GM12878 (cell line): ENCODE data around the gene TMEM263. TPM values are rescaled to one million over a fixed set of nuclear protein-coding genes. Genes with fewer than 3 reads are reported as not detected.

Experiments used
- ATAC-seq: fragments of 200-7000 bp; cut with Tn5 transposase; 3 replicates; pipeline ENCODE4 v1.9.1; 2020; ENCODE audit warnings: mild to moderate bottlenecking, moderate library complexity
- BruUV-seq: library from RNA; stranded (reverse); fragments of 400-500 nt; replicated peaks from 2 replicates; lab custom pipeline; 2021; lab: Mats Ljungman, UMichigan
- CTCF ChIA-PET: fragments of 300-600 bp; sonication (Branson Sonifier 250); formaldehyde crosslinking; extraction: SDS; loops from one replicate; lab custom pipeline; 2021; ENCODE audit warnings: inconsistent platforms; lab: Yijun Ruan, JAX
- POLR2A ChIA-PET: fragments of 350-600 bp; formaldehyde crosslinking; extraction: SDS; loops from one replicate; lab custom pipeline; 2021; ENCODE audit warnings: inconsistent platforms; lab: Charles Lee
- RAD21 ChIA-PET: fragments of 300-600 bp; sonication (Branson Sonifier 250); formaldehyde crosslinking; loops from one replicate; lab custom pipeline; 2023; ENCODE audit warnings: antibody characterized with exemption; ENCODE audit not compliant: unreplicated experiment; lab: Charles Lee
- SMC1A ChIA-PET: fragments of 300-600 bp; sonication (Branson Sonifier 250); formaldehyde crosslinking; loops from one replicate; lab custom pipeline; 2023; ENCODE audit not compliant: unreplicated experiment, uncharacterized antibody; lab: Charles Lee
- DNase-seq: peaks from one replicate; pipeline ENCODE4 v3.0.0-alpha.2; 2011; ENCODE audit warnings: low read depth, low spot score
- FAIRE-seq: peaks from 3 replicates; lab custom pipeline; 2011; peaks lifted over from hg19 to GRCh38; lab: Jason Lieb, UNC
- H2AFZ ChIP-seq: 2 replicates; pipeline ENCODE4 v1.6.0; 2011; ENCODE audit warnings: low read depth, low read length, control low read depth; ENCODE audit not compliant: control insufficient read depth
- H3K27ac ChIP-seq: 2 replicates; pipeline ENCODE4 v1.5.1; 2011; ENCODE audit warnings: control low read depth; ENCODE audit not compliant: control insufficient read depth, insufficient read depth
- H3K27me3 ChIP-seq, 2 experiments: replicated peaks in 1 of 2; 2 replicates each; pipeline versions ENCODE4 v1.6.0 to v1.6.1; 2011; ENCODE audit warnings: low read length in 1 of 2; ENCODE audit not compliant: control insufficient read depth in 2 of 2, insufficient read depth in 2 of 2
- H3K36me3 ChIP-seq, 2 experiments: 2 replicates each; pipeline ENCODE4 v1.5.1; 2011; ENCODE audit warnings: low read length in 1 of 2; ENCODE audit not compliant: control insufficient read depth in 2 of 2, insufficient read depth in 2 of 2
- H3K4me1 ChIP-seq: 2 replicates; pipeline ENCODE4 v1.6.1; 2011; ENCODE audit warnings: mild to moderate bottlenecking, low read length, moderate library complexity, mixed read lengths; ENCODE audit not compliant: control insufficient read depth, insufficient read depth
- H3K4me2 ChIP-seq: 2 replicates; pipeline ENCODE4 v1.6.0; 2011; ENCODE audit warnings: control low read depth; ENCODE audit not compliant: control insufficient read depth, insufficient read depth
- H3K4me3 ChIP-seq: fragments of 200-600 bp; sonication (generic); 2 replicates; pipeline ENCODE4 v1.5.1; 2016
- H3K79me2 ChIP-seq: 2 replicates; pipeline ENCODE4 v1.6.0; 2011; ENCODE audit warnings: low read length; ENCODE audit not compliant: control insufficient read depth, insufficient read depth
- H3K9ac ChIP-seq: 2 replicates; pipeline ENCODE4 v1.8.0; 2011; ENCODE audit warnings: low read length, control low read depth, mixed read lengths; ENCODE audit not compliant: control insufficient read depth, insufficient read depth
- H3K9me3 ChIP-seq: replicated peaks from 3 replicates; pipeline ENCODE4 v1.5.1; 2011; ENCODE audit warnings: mild to moderate bottlenecking, low read length; ENCODE audit not compliant: control insufficient read depth, insufficient read depth
- H4K20me1 ChIP-seq: 2 replicates; pipeline ENCODE4 v1.6.0; 2011; ENCODE audit not compliant: control insufficient read depth, insufficient read depth
- ATF7 ChIP-seq: fragments of 450-650 bp; IDR thresholded peaks from 2 replicates; pipeline ENCODE4 v1.6.1; 2016; ENCODE audit warnings: low read depth, mild to moderate bottlenecking
- BCLAF1 ChIP-seq: fragments of 450-650 bp; IDR thresholded peaks from 2 replicates; pipeline ENCODE4 v1.6.1; 2017; ENCODE audit warnings: antibody characterized with exemption, mild to moderate bottlenecking, moderate library complexity
- BHLHE40 ChIP-seq, 2 experiments: fragments of 450-650 bp in 1 of 2; IDR thresholded peaks; 2 replicates each; pipeline ENCODE4 v1.6.1; 2011 to 2017; ENCODE audit warnings: low read depth in 2 of 2, borderline replicate concordance in 1 of 2, improper control_type of control experiment in 1 of 2, low read length in 1 of 2, mild to moderate bottlenecking in 1 of 2
- BMI1 ChIP-seq: fragments of 450-650 bp; IDR thresholded peaks from 2 replicates; pipeline ENCODE4 v1.6.1; 2016; ENCODE audit warnings: mild to moderate bottlenecking, moderate library complexity, borderline replicate concordance
- EGR1 ChIP-seq, 2 experiments: IDR thresholded peaks; 1 replicate in 1 of 2; 2 replicates in 1 of 2; pipeline ENCODE4 v1.6.1; 2011 to 2012; ENCODE audit warnings: low read depth in 2 of 2, low read length in 2 of 2, borderline replicate concordance in 1 of 2, mild to moderate bottlenecking in 1 of 2, moderate library complexity in 1 of 2
- ELK1 ChIP-seq: IDR thresholded peaks from 2 replicates; pipeline ENCODE4 v1.6.1; 2012; ENCODE audit warnings: low read depth, low read length, improper control_type of control experiment
- HCFC1 ChIP-seq: fragments of 150-350 bp; IDR thresholded peaks from 2 replicates; pipeline ENCODE4 v1.6.1; 2014; ENCODE audit warnings: low read length
- HDAC6 ChIP-seq: fragments of 200-600 bp; sonication (generic); IDR thresholded peaks from one replicate; pipeline ENCODE4 v1.8.0; 2017; ENCODE audit warnings: antibody characterized with exemption; ENCODE audit not compliant: unreplicated experiment
- HDGF ChIP-seq: fragments of 450-650 bp; IDR thresholded peaks from 2 replicates; pipeline ENCODE4 v1.6.1; 2016; ENCODE audit warnings: antibody characterized with exemption
- KDM1A ChIP-seq: fragments of 200-600 bp; sonication (generic); IDR thresholded peaks from 2 replicates; pipeline ENCODE4 v1.6.1; 2016; ENCODE audit warnings: borderline replicate concordance
- MTA2 ChIP-seq: fragments of 450-650 bp; IDR thresholded peaks from 2 replicates; pipeline ENCODE4 v1.6.1; 2016; ENCODE audit warnings: low read depth, mild to moderate bottlenecking, moderate library complexity
- NR2F1 ChIP-seq: fragments of 450-650 bp; conservative IDR thresholded peaks from 2 replicates; pipeline ENCODE4 v1.6.1; 2017; ENCODE audit warnings: mild to moderate bottlenecking
- RFX5 ChIP-seq: IDR thresholded peaks from 2 replicates; pipeline ENCODE4 v1.6.1; 2011; ENCODE audit warnings: low read depth, low read length, improper control_type of control experiment
- SIN3A ChIP-seq: IDR thresholded peaks from 2 replicates; pipeline ENCODE4 v1.6.1; 2012; ENCODE audit warnings: low read depth, low read length, improper control_type of control experiment
- SMAD1 ChIP-seq: fragments of 450-650 bp; IDR thresholded peaks from 2 replicates; pipeline ENCODE4 v1.6.1; 2018; ENCODE audit warnings: mild to moderate bottlenecking, low read depth; ENCODE audit not compliant: partially characterized antibody
- TAF1 ChIP-seq: IDR thresholded peaks from 2 replicates; pipeline ENCODE4 v1.6.1; 2011; ENCODE audit warnings: mild to moderate bottlenecking, low read depth, low read length, borderline replicate concordance
- WGBS: methylation state at CpG from one replicate; pipeline ENCODE4 v1.1.6; 2016; ENCODE audit warnings: low lambda C conversion rate; ENCODE audit not compliant: insufficient replicate concordance, insufficient coverage; ENCODE audit errors: missing lambda C conversion rate; 5-methylcytosine and 5-hydroxymethylcytosine counted together
- in situ Hi-C: fragments of 300-500 bp; cut with MboI; formaldehyde crosslinking; loops from 9 replicates; pipeline ENCODE4 v1.14.3; 2018; ENCODE audit warnings: mixed read lengths
- intact Hi-C: fragments of 100-400 bp; cut with micrococcal nuclease; formaldehyde crosslinking; loops from one replicate; pipeline ENCODE4 v1.14.2; 2022; ENCODE audit not compliant: unreplicated experiment
- polyA plus RNA-seq, 11 experiments: library from polyadenylated mRNA; depleted of rRNA in 4 of 11; unstranded in 6 of 11; stranded (reverse) in 5 of 11; fragments of >200 nt; fragmentation: Nextera tagmentation in 4 of 11; fragmentation: Illumina TruSeq in 1 of 11; extraction: Ambion mirVana in 4 of 11; extraction: Trizol in 1 of 11; gene quantifications; 1 replicate in 1 of 11; 2 replicates in 10 of 11; pipeline versions ENCODE4 v1.2.1 to v1.2.3, GENCODE V29; 2011 to 2016; ENCODE audit warnings: inconsistent platforms in 2 of 11, missing spikeins in 2 of 11, low read depth in 1 of 11
- total RNA-seq, 4 experiments: library from RNA; depleted of rRNA in 3 of 4; stranded (reverse); fragments of >200 nt in 3 of 4; fragmentation: Illumina TruSeq in 1 of 4; extraction: Trizol in 1 of 4; gene quantifications; 2 replicates each; pipeline versions ENCODE4 v1.2.1 to v1.2.3, GENCODE V29; 2013 to 2021

TMEM263 gene
- total and polyA plus RNA-seq, 10 of the 15 experiments (the other 5 are each of a cell fraction or from before 2014, with no cell fraction given), result 15.4 to 41.3 (median 27.6) TPM

GRCh38 chr12:106994579-106995220 lies 39.0 kb downstream of the TMEM263 start:
- Histone ChIP-seq H4K20me1 (no peaks in the 10 kb centered on the region), H3K9me3 (no peaks in the 10 kb centered on the region), H3K27ac (no peak overlapping the region), H3K9ac (no peak overlapping the region), H3K27me3 (no peaks in the 10 kb centered on the region), H3K4me3 (no peak overlapping the region), H3K4me2 (no peak overlapping the region), H2AFZ (no peak overlapping the region), H3K4me1 (no peaks in the 10 kb centered on the region), H3K36me3 (no peaks in the 10 kb centered on the region; a peak in 1 of 4 replicates), H3K79me2 (no peaks in the 10 kb centered on the region)
- ChIA-PET RAD21 (no interaction called here), POLR2A (no interaction called here), CTCF (interaction anchor here (1.0 kb wide), 1 partner anchor 34 kb away, joined by 3 read pairs; no protein-coding TSS in a partner anchor), SMC1A (interaction anchor here (0.8 to 1.2 kb wide), 3 partner anchors 10 to 37 kb away, joined by 3 read pairs; no protein-coding TSS in a partner anchor)
- 66% methylated on average over 2 of the region's 2 CpGs for WGBS
- intact Hi-C loops (no loop called here), in situ Hi-C loops (no loop called here)
- TF ChIP-seq BHLHE40 (IDR thresholded peaks at IDR 0.05; ENCODE audit: borderline replicate concordance in 1 of 2, low read depth in 2 of 2, low read length in 1 of 2), result no peak
- TF ChIP-seq SIN3A, result no peak
- no peak for TF ChIP-seq MTA2
- TF ChIP-seq BCLAF1, result no peak
- TF ChIP-seq HDAC6, result no peak
- TF ChIP-seq HDGF, result no peak
- no peak for TF ChIP-seq BMI1
- no peak for TF ChIP-seq HCFC1
- TF ChIP-seq KDM1A, result no peak
- TF ChIP-seq ATF7, result no peak
- TF ChIP-seq ELK1, result no peak
- no peak for TF ChIP-seq EGR1 (IDR thresholded peaks at IDR 0.05; ENCODE audit: borderline replicate concordance in 1 of 2, low read depth in 2 of 2, low read length in 2 of 2)
- no peak for TF ChIP-seq NR2F1
- no peak for TF ChIP-seq TAF1
- TF ChIP-seq RFX5, result no peak
- no peak for TF ChIP-seq SMAD1
- BruUV-seq, result no TSS peak
- ATAC-seq, result no peak
- DNase-seq, result no peak
- FAIRE-seq, result no peak
